Ureter (tissue), 1 donor: ENCODE data around the gene LIMK1. TPM values are rescaled to one million over a fixed set of nuclear protein-coding genes. Genes with fewer than 3 reads are reported as not detected.
"Not testable (repeated sequence)": the region's sequence is repeated elsewhere in the genome, so short reads cannot be mapped to it uniquely, and the experiment has no call there.

Experiments used
- DNase-seq: peaks from one replicate; pipeline ENCODE4 v3.0.0-alpha.2; 2020; ENCODE audit warnings: low spot score
- total RNA-seq: library from RNA; stranded (reverse); gene quantifications from one replicate; pipeline ENCODE4 v1.2.4, GENCODE V29; 2023
- donor health status: DM: yes; HTN: yes; CAD: no.

The LIMK1 gene
- total RNA-seq, 1 donor from 2014 or later, result 26.0 TPM

- no peak for DNase-seq
Measured at GRCh38 chr7:74084722-74085578, 1.3 kb downstream of the LIMK1 start.

GRCh38 chr7:74087791-74088453, 4.3 kb downstream of the LIMK1 start:
- no peak for DNase-seq

- DNase-seq, result no peak
Measured at GRCh38 chr7:74092321-74092963, 8.8 kb downstream of the LIMK1 start.

- no peak for DNase-seq
Measured at GRCh38 chr7:74092964-74093471, 9.4 kb downstream of the LIMK1 start.

GRCh38 chr7:74093671-74094223, 10.1 kb downstream of the LIMK1 start:
- DNase-seq, result no peak

- DNase-seq, result peak; percentile 85
Measured at GRCh38 chr7:74094224-74095101, 10.9 kb downstream of the LIMK1 start.

- DNase-seq, result no peak
Measured at GRCh38 chr7:74095135-74095534, 11.5 kb downstream of the LIMK1 start.

- no peak for DNase-seq
Measured at GRCh38 chr7:74097937-74098614, 14.5 kb downstream of the LIMK1 start.

- no peak for DNase-seq
Measured at GRCh38 chr7:74099031-74099430, 15.4 kb downstream of the LIMK1 start.

GRCh38 chr7:74101061-74101681, 17.6 kb downstream of the LIMK1 start:
- no peak for DNase-seq

GRCh38 chr7:74103219-74103772, 19.7 kb downstream of the LIMK1 start:
- DNase-seq, result no peak

GRCh38 chr7:74104702-74105101, 21.1 kb downstream of the LIMK1 start:
- DNase-seq, result no peak

GRCh38 chr7:74105992-74106391, 22.4 kb downstream of the LIMK1 start:
- no peak for DNase-seq

GRCh38 chr7:74106846-74107245, 23.2 kb downstream of the LIMK1 start:
- no peak for DNase-seq

- no peak for DNase-seq
Measured at GRCh38 chr7:74115326-74115725, 31.7 kb downstream of the LIMK1 start.

- DNase-seq, result no peak
Measured at GRCh38 chr7:74116356-74116755, 32.8 kb downstream of the LIMK1 start.

GRCh38 chr7:74119831-74120230, 36.2 kb downstream of the LIMK1 start:
- DNase-seq, result no peak

GRCh38 chr7:74121401-74122249, 38.0 kb downstream of the LIMK1 start:
- no peak for DNase-seq

- not testable (repeated sequence) for DNase-seq
Measured at GRCh38 chr7:74123892-74124291, 40.3 kb downstream of the LIMK1 start.
